ENCODE data around the gene TMEM95. TPM values are rescaled to one million over a fixed set of nuclear protein-coding genes. Genes with fewer than 3 reads are reported as not detected.
A peak's percentile ranks its signal among the peaks of the same experiment; 100 is the strongest.

The TMEM95 gene
- total and polyA plus RNA-seq, 2 experiments from 2014 or later: not detected

DNA sequence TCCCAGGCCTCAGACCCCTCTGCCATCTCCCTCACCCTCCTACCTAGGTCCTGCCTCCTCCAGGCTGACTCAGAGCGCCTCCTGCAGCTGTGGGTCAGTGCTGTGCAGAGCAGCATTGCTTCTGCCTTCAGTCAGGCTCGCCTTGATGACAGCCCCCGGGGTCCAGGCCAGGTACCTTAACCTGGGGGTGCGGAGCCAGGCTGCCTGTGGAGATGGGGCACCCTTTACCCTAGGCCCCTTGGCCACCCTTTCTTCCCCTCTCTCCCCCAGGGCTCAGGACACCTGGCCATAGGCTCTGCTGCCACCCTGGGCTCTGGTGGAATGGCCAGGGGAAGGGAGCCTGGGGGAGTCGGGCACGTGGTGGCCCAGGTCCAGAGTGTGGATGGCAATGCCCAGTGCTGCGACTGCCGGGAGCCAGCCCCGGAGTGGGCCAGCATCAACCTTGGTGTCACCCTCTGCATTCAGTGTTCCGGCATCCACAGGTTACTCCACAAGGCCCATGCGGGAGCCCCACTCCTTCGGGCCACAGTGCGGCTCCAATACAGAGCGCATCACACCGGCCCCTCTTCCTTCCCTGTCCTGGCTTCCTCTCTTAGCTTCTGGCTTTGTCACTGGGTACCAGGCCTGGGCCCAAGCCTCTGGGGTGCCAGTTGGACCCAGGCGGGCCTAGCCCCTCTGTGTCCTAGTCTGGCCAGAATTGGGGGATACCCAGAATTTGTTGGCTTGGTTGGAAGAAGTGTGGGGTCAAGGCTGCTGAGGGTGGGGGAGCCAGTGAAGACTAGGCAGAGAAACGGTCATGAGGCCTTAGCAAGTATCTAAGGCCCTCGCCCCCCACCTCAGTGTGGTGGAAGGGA, 8.0 kb upstream of the TMEM95 start:
- no peaks in the 10 kb centered on the region for H3K36me3 ChIP-seq (ENCODE audit: insufficient read depth)
- H3K27me3 ChIP-seq (ENCODE audit: insufficient read depth): no peaks in the 10 kb centered on the region
- H3K4me3 Mint-ChIP-seq: no peak overlapping the region
- DNase-seq (ENCODE audit: low spot score) (no peak), ATAC-seq (no peak)
- H3K79me2 ChIP-seq (replicated peaks; ENCODE audit: insufficient read depth): no peaks in the 10 kb centered on the region
- no peak overlapping the region for H3K4me2 ChIP-seq
- no peaks in the 10 kb centered on the region for H3K9me2 ChIP-seq (ENCODE audit: insufficient read depth)
- H3K9me3 Mint-ChIP-seq: no peaks in the 10 kb centered on the region
- no peak overlapping the region for H2AFZ ChIP-seq
- peaks cover 6% of the 10 kb centered on the region for H3K4me1 ChIP-seq (ENCODE audit: insufficient read depth)
- H3F3A ChIP-seq (replicated peaks; ENCODE audit: low read depth): peaks cover 17% of the 10 kb centered on the region; the same call in 1 of the 2 replicates
- H3K27ac ChIP-seq (ENCODE audit: low read depth): no peak overlapping the region
- TF ChIP-seq EZH2 (IDR thresholded peaks at IDR 0.05; ENCODE audit: low read depth, unreplicated experiment): no peak
- TF ChIP-seq, protein P1, sequence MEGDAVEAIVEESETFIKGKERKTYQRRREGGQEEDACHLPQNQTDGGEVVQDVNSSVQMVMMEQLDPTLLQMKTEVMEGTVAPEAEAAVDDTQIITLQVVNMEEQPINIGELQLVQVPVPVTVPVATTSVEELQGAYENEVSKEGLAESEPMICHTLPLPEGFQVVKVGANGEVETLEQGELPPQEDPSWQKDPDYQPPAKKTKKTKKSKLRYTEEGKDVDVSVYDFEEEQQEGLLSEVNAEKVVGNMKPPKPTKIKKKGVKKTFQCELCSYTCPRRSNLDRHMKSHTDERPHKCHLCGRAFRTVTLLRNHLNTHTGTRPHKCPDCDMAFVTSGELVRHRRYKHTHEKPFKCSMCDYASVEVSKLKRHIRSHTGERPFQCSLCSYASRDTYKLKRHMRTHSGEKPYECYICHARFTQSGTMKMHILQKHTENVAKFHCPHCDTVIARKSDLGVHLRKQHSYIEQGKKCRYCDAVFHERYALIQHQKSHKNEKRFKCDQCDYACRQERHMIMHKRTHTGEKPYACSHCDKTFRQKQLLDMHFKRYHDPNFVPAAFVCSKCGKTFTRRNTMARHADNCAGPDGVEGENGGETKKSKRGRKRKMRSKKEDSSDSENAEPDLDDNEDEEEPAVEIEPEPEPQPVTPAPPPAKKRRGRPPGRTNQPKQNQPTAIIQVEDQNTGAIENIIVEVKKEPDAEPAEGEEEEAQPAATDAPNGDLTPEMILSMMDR (conservative IDR thresholded peaks at IDR 0.05; ENCODE audit: low read depth in 2 of 2): peak in 1 of 2 experiments; percentile 52; a peak in 2 of 4 replicates
- TF ChIP-seq POLR2AphosphoS5 (IDR thresholded peaks at IDR 0.05; ENCODE audit: low read depth): no peak
- TF ChIP-seq NANOG (IDR thresholded peaks at IDR 0.05; ENCODE audit: borderline replicate concordance): no peak
- peaks cover 16% of the 10 kb centered on the region for H3K4me1 Mint-ChIP-seq
- H3K27ac Mint-ChIP-seq: peak overlapping the region; percentile 33; the same call in 1 of the 2 replicates
- 0 out of 2 replicates have a peak, but pooled peaks cover 3% of the 10 kb centered on the region for H4K20me1 ChIP-seq (replicated peaks; ENCODE audit: insufficient read depth)
- H3K36me3 Mint-ChIP-seq (ENCODE audit: low read depth): peaks cover 3% of the 10 kb centered on the region; the same call in 2 of the 3 replicates
- peaks cover 32% of the 10 kb centered on the region for H3K27me3 Mint-ChIP-seq (ENCODE audit: insufficient read depth, low read depth, poor library complexity)
- no peak overlapping the region for H3K4me3 ChIP-seq

DNA sequence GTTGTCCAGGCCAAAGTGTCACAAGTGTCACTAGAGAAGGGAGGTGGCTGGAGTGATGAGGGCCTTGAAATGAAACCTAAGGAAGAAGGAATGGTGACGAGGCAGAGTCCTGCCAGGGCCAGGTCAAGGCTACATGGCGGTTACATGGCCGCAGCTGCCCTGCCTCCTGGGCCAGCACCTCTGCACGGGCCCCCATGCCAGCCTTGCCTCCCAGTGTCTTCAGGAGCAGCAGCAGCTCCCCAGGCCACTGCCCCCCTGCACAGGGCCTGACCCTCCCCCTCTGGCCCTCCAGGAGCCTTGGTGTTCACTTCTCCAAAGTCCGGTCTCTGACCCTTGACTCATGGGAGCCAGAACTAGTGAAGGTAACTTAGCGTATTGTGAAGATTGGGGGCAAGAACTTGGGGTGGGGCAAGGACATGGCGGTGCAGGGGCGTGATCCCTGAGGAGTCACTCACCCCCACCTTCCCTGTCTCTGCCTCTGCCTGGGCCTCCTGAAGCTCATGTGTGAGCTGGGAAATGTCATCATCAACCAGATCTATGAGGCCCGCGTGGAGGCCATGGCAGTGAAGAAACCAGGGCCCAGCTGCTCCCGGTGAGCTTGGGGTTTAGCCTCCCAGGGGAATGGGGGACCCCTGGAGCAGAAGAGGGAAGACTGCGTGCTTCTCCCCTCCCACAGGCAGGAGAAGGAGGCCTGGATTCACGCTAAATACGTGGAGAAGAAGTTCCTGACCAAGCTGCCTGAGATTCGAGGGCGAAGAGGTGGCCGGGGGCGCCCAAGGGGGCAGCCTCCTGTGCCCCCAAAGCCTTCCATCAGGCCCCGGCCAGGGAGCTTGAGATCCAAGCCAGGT, 7.1 kb upstream of the TMEM95 start:
- Histone ChIP-seq H3K4me1 (ENCODE audit: insufficient read depth) (peaks cover 11% of the 10 kb centered on the region), H2AFZ (no peak overlapping the region), H3F3A (replicated peaks; ENCODE audit: low read depth) (peaks cover 22% of the 10 kb centered on the region; the same call in 1 of the 2 replicates), H3K36me3 (ENCODE audit: insufficient read depth) (no peaks in the 10 kb centered on the region), H4K20me1 (replicated peaks; ENCODE audit: insufficient read depth) (0 out of 2 replicates have a peak, but pooled peaks cover 3% of the 10 kb centered on the region), H3K4me2 (no peak overlapping the region), H3K79me2 (replicated peaks; ENCODE audit: insufficient read depth) (no peaks in the 10 kb centered on the region), H3K27ac (ENCODE audit: low read depth) (no peak overlapping the region), H3K27me3 (ENCODE audit: insufficient read depth) (no peaks in the 10 kb centered on the region), H3K9me2 (ENCODE audit: insufficient read depth) (no peaks in the 10 kb centered on the region), H3K4me3 (no peak overlapping the region)
- Mint-ChIP-seq H3K9me3 (no peaks in the 10 kb centered on the region), H3K36me3 (ENCODE audit: low read depth) (peaks cover 7% of the 10 kb centered on the region; the same call in 2 of the 3 replicates), H3K4me3 (no peak overlapping the region), H3K4me1 (peaks cover 22% of the 10 kb centered on the region), H3K27ac (peak overlapping the region; percentile 33; the same call in 1 of the 2 replicates), H3K27me3 (ENCODE audit: insufficient read depth, low read depth, poor library complexity) (peaks cover 35% of the 10 kb centered on the region)
- no peak for TF ChIP-seq EZH2 (IDR thresholded peaks at IDR 0.05; ENCODE audit: low read depth, unreplicated experiment)
- TF ChIP-seq, protein P1 (conservative IDR thresholded peaks at IDR 0.05; ENCODE audit: low read depth in 2 of 2): no peak
- TF ChIP-seq, protein P2, sequence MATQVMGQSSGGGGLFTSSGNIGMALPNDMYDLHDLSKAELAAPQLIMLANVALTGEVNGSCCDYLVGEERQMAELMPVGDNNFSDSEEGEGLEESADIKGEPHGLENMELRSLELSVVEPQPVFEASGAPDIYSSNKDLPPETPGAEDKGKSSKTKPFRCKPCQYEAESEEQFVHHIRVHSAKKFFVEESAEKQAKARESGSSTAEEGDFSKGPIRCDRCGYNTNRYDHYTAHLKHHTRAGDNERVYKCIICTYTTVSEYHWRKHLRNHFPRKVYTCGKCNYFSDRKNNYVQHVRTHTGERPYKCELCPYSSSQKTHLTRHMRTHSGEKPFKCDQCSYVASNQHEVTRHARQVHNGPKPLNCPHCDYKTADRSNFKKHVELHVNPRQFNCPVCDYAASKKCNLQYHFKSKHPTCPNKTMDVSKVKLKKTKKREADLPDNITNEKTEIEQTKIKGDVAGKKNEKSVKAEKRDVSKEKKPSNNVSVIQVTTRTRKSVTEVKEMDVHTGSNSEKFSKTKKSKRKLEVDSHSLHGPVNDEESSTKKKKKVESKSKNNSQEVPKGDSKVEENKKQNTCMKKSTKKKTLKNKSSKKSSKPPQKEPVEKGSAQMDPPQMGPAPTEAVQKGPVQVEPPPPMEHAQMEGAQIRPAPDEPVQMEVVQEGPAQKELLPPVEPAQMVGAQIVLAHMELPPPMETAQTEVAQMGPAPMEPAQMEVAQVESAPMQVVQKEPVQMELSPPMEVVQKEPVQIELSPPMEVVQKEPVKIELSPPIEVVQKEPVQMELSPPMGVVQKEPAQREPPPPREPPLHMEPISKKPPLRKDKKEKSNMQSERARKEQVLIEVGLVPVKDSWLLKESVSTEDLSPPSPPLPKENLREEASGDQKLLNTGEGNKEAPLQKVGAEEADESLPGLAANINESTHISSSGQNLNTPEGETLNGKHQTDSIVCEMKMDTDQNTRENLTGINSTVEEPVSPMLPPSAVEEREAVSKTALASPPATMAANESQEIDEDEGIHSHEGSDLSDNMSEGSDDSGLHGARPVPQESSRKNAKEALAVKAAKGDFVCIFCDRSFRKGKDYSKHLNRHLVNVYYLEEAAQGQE (IDR thresholded peaks at IDR 0.05; ENCODE audit: unreplicated experiment): no peak
- no peak for TF ChIP-seq JUNB (IDR thresholded peaks at IDR 0.05; ENCODE audit: unreplicated experiment)
- DNase-seq (ENCODE audit: low spot score) (no peak), ATAC-seq (no peak)

Measured in GM23338 (cell line).